Fibroblast of lung (primary cell): Measurements from ENCODE around the gene LAMA5.

Experiments
- EZH2 ChIP-seq: IDR thresholded peaks from 2 replicates; pipeline ENCODE4 v1.5.1; 2012; ENCODE audit warnings: low read length, control low read depth, mild to moderate bottlenecking; ENCODE audit errors: missing control alignments
- TF ChIP-seq, protein P1 (sequence below), 2 donors: IDR thresholded peaks in 1 of 2; conservative IDR thresholded peaks in 1 of 2; 1 replicate in 1 of 2; 2 replicates in 1 of 2; pipeline ENCODE4 v1.5.1; 2011 to 2012; ENCODE audit warnings: low read length in 2 of 2, control low read depth in 1 of 2, inconsistent platforms in 1 of 2, low read depth in 1 of 2, mild to moderate bottlenecking in 1 of 2

DNA sequence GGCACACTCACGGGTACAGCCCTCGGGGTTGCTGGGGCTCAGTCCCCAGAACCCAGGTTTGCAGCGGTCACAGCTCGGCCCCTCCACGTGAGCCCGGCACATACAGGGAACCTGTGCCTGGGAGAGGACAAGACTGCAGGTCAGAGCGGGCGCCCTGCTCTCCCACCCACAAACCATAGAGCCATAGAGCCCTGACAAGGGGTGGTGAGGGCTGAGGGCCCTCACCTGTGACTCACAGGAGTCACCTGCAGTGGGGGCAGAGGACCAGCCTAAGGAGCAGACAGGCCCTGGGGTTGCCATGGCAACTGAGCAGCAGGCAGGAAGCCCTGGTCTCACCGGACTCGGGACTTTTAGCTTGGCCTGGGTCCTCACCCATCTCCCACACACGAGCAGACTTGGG, 30.8 kb downstream of the LAMA5 start:
- TF ChIP-seq, protein P1, sequence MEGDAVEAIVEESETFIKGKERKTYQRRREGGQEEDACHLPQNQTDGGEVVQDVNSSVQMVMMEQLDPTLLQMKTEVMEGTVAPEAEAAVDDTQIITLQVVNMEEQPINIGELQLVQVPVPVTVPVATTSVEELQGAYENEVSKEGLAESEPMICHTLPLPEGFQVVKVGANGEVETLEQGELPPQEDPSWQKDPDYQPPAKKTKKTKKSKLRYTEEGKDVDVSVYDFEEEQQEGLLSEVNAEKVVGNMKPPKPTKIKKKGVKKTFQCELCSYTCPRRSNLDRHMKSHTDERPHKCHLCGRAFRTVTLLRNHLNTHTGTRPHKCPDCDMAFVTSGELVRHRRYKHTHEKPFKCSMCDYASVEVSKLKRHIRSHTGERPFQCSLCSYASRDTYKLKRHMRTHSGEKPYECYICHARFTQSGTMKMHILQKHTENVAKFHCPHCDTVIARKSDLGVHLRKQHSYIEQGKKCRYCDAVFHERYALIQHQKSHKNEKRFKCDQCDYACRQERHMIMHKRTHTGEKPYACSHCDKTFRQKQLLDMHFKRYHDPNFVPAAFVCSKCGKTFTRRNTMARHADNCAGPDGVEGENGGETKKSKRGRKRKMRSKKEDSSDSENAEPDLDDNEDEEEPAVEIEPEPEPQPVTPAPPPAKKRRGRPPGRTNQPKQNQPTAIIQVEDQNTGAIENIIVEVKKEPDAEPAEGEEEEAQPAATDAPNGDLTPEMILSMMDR (conservative IDR thresholded peaks at IDR 0.05 in 1 of 2, IDR thresholded peaks at IDR 0.05 in 1 of 2; ENCODE audit: low read depth in 1 of 2, low read length in 2 of 2), result no peak
- no peak for TF ChIP-seq EZH2
